SHP77 (cell line): ENCODE results near the gene MIDN.

Experiments
- DNase-seq, 2 experiments: peaks; one replicate each; lab custom pipeline; 2025; lab: John Stamatoyannopoulos, UW

Gene MIDN

GRCh38 chr19:1270854-1271527 is 22.6 kb downstream of the MIDN start:
- no peak for DNase-seq

- no peak for DNase-seq
These were observed 23.4 kb downstream of the MIDN start for GRCh38 chr19:1271528-1272422.

GRCh38 chr19:1272423-1273262 is 24.3 kb downstream of the MIDN start:
- DNase-seq, result no peak

- DNase-seq, result no peak
These were observed 25.1 kb downstream of the MIDN start for GRCh38 chr19:1273263-1274041.

GRCh38 chr19:1274081-1274851 is 25.9 kb downstream of the MIDN start:
- no peak for DNase-seq

- peak in 1 of 2 experiments; percentile 26 for DNase-seq
These were observed 26.5 kb downstream of the MIDN start for GRCh38 chr19:1274852-1275259.

GRCh38 chr19:1275260-1275975 is 27.0 kb downstream of the MIDN start, which contains the start of gene FAM174C:
TSS of gene FAM174C (plus strand) at chr19:1275530. CDS start at chr19:1275550, 20 bp downstream.
- DNase-seq, result peak; percentile 91 to 96

GRCh38 chr19:1275976-1276627 is 27.7 kb downstream of the MIDN start:
- DNase-seq, result no peak

GRCh38 chr19:1276628-1277022 is 28.2 kb downstream of the MIDN start:
- DNase-seq, result peak in 1 of 2 experiments; percentile 43

- no peak for DNase-seq
These were observed 28.7 kb downstream of the MIDN start for GRCh38 chr19:1277061-1277460.

- no peak for DNase-seq
These were observed 29.7 kb downstream of the MIDN start for GRCh38 chr19:1278074-1278473.

GRCh38 chr19:1278713-1279660 is 30.6 kb downstream of the MIDN start:
- DNase-seq, result no peak

- peak; percentile 50 to 72 for DNase-seq
These were observed 31.5 kb downstream of the MIDN start for GRCh38 chr19:1279782-1280341.

- no peak for DNase-seq
These were observed 32.5 kb downstream of the MIDN start for GRCh38 chr19:1280636-1281568.

GRCh38 chr19:1281569-1282287 is 33.3 kb downstream of the MIDN start:
- DNase-seq, result no peak

- no peak for DNase-seq
These were observed 34.3 kb downstream of the MIDN start for GRCh38 chr19:1282588-1283206.
